MCF 10A (cell line): Measurements from ENCODE around the gene CRY1. TPM values are rescaled to one million over a fixed set of nuclear protein-coding genes. Genes with fewer than 3 reads are reported as not detected.

Experiments
- BruUV-seq: library from RNA; stranded (reverse); fragments of 400-500 nt; replicated peaks from 2 replicates; lab custom pipeline; 2021; lab: Mats Ljungman, UMichigan
- CTCF ChIA-PET: fragments of 300-600 bp; sonication (Branson Sonifier 250); formaldehyde crosslinking; extraction: SDS; loops from one replicate; lab custom pipeline; 2021; ENCODE audit warnings: antibody characterized with exemption, inconsistent platforms; lab: Yijun Ruan, JAX
- POLR2A ChIA-PET: fragments of 300-600, 350-650 bp; sonication (Branson Sonifier 250); formaldehyde crosslinking; extraction: SDS; loops from one replicate; lab custom pipeline; 2020; ENCODE audit warnings: antibody characterized with exemption, inconsistent platforms; lab: Yijun Ruan, JAX
- DNase-seq: peaks from one replicate; pipeline ENCODE4 v3.0.0-alpha.2; 2018; ENCODE audit not compliant: unreplicated experiment
- H3K27ac Mint-ChIP-seq: one replicate; pipeline ENCODE4 v1.8.0; 2022; ENCODE audit warnings: mild to moderate bottlenecking, low read depth, mixed read lengths; ENCODE audit not compliant: unreplicated experiment
- H3K27me3 Mint-ChIP-seq: one replicate; pipeline ENCODE4 v1.8.0; 2022; ENCODE audit warnings: mixed read lengths; ENCODE audit not compliant: insufficient read depth, unreplicated experiment
- H3K36me3 Mint-ChIP-seq: one replicate; pipeline ENCODE4 v1.8.0; 2022; ENCODE audit warnings: mild to moderate bottlenecking, moderate library complexity, mixed read lengths; ENCODE audit not compliant: insufficient read depth, unreplicated experiment
- H3K4me1 Mint-ChIP-seq: one replicate; pipeline ENCODE4 v1.8.0; 2022; ENCODE audit warnings: mixed read lengths; ENCODE audit not compliant: insufficient read depth, unreplicated experiment
- H3K4me3 Mint-ChIP-seq: one replicate; pipeline ENCODE4 v1.8.0; 2022; ENCODE audit warnings: mild to moderate bottlenecking, moderate library complexity, mixed read lengths; ENCODE audit not compliant: unreplicated experiment
- H3K9me3 Mint-ChIP-seq: one replicate; pipeline ENCODE4 v1.8.0; 2022; ENCODE audit warnings: mixed read lengths; ENCODE audit not compliant: unreplicated experiment
- CTCF ChIP-seq: fragments of 200-600 bp; IDR thresholded peaks from one replicate; pipeline ENCODE4 v1.8.0; 2022; ENCODE audit warnings: antibody characterized with exemption, mild to moderate bottlenecking; ENCODE audit not compliant: unreplicated experiment
- intact Hi-C: fragments of 100-400 bp; cut with micrococcal nuclease; formaldehyde crosslinking; loops from 2 replicates; pipeline ENCODE4 v1.14.1; 2022
- total RNA-seq: library from RNA; stranded (reverse); gene quantifications from 2 replicates; pipeline ENCODE4 v1.2.3, GENCODE V29; 2022

Gene CRY1
- total RNA-seq, 1 experiment from 2014 or later = 11.6 TPM

GRCh38 chr12:107135177-107135576 lies 41.8 kb upstream of the CRY1 start:
- CTCF ChIA-PET = interaction anchor here (0.6 to 17.8 kb wide), 8 partner anchors 34 to 1038 kb away, joined by 3 to 516 read pairs (median 3); no protein-coding TSS in a partner anchor
- Mint-ChIP-seq H3K9me3 (no peaks in the 10 kb centered on the region), H3K27me3 (no peaks in the 10 kb centered on the region), H3K4me3 (no peak overlapping the region), H3K27ac (no peak overlapping the region), H3K36me3 (no peaks in the 10 kb centered on the region), H3K4me1 (no peaks in the 10 kb centered on the region)
- POLR2A ChIA-PET = interaction anchor here (0.9 to 1.0 kb wide), 2 partner anchors 24 to 162 kb away, joined by 3 read pairs; no protein-coding TSS in a partner anchor
- intact Hi-C loops = loop anchor here (10.0 kb wide), 1 partner anchor 750 kb away; no protein-coding TSS in a partner anchor
- TF ChIP-seq CTCF = no peak
- no peak for DNase-seq
- BruUV-seq = no TSS peak

GRCh38 chr12:107134558-107134957 lies 41.2 kb upstream of the CRY1 start:
- TF ChIP-seq CTCF = no peak
- peak; percentile 13 for DNase-seq
- ChIA-PET CTCF (interaction anchor here (0.6 to 17.8 kb wide), 8 partner anchors 9 to 477 kb away, joined by 3 to 516 read pairs (median 24); no protein-coding TSS in a partner anchor), POLR2A (no interaction called here)
- no peaks in the 10 kb centered on the region for H3K27me3 Mint-ChIP-seq
- no TSS peak for BruUV-seq
- intact Hi-C loops = loop anchor here (5.0 to 10.0 kb wide), 2 partner anchors 183 to 750 kb away; a partner anchor contains a TSS
- no peak overlapping the region for H3K4me3 Mint-ChIP-seq
- H3K9me3 Mint-ChIP-seq = no peaks in the 10 kb centered on the region
- H3K36me3 Mint-ChIP-seq = no peaks in the 10 kb centered on the region
- H3K27ac Mint-ChIP-seq = no peak overlapping the region
- no peaks in the 10 kb centered on the region for H3K4me1 Mint-ChIP-seq

GRCh38 chr12:107133462-107133861 lies 40.1 kb upstream of the CRY1 start:
- H3K27me3 Mint-ChIP-seq = no peaks in the 10 kb centered on the region
- ChIA-PET POLR2A (no interaction called here), CTCF (interaction anchor here (0.6 to 17.8 kb wide), 11 partner anchors 8 to 478 kb away, joined by 3 to 516 read pairs (median 6); no protein-coding TSS in a partner anchor)
- no peak for DNase-seq
- no peak for TF ChIP-seq CTCF
- no peak overlapping the region for H3K27ac Mint-ChIP-seq
- intact Hi-C loops = loop anchor here (5.0 to 10.0 kb wide), 2 partner anchors 184 to 751 kb away; a partner anchor contains a TSS
- H3K9me3 Mint-ChIP-seq = no peaks in the 10 kb centered on the region
- no peaks in the 10 kb centered on the region for H3K4me1 Mint-ChIP-seq
- BruUV-seq = no TSS peak
- no peak overlapping the region for H3K4me3 Mint-ChIP-seq
- no peaks in the 10 kb centered on the region for H3K36me3 Mint-ChIP-seq

GRCh38 chr12:107131832-107132616 lies 38.7 kb upstream of the CRY1 start:
- peak; percentile 72 for DNase-seq
- ChIA-PET POLR2A (interaction anchor here (0.6 to 1.6 kb wide), 5 partner anchors 271 to 480 kb away, joined by 3 to 5 read pairs (median 4); no protein-coding TSS in a partner anchor), CTCF (interaction anchor here (0.5 to 17.8 kb wide), 79 partner anchors 7 to 1388 kb away, joined by 3 to 516 read pairs (median 4); no protein-coding TSS in a partner anchor)
- BruUV-seq = no TSS peak
- intact Hi-C loops = loop anchor here (1.0 to 10.0 kb wide), 5 partner anchors 185 to 753 kb away; a partner anchor contains a TSS
- no peaks in the 10 kb centered on the region for H3K4me1 Mint-ChIP-seq
- peak; percentile 68 for TF ChIP-seq CTCF
- no peaks in the 10 kb centered on the region for H3K9me3 Mint-ChIP-seq
- H3K27ac Mint-ChIP-seq = no peak overlapping the region
- no peak overlapping the region for H3K4me3 Mint-ChIP-seq
- H3K36me3 Mint-ChIP-seq = no peaks in the 10 kb centered on the region
- H3K27me3 Mint-ChIP-seq = no peaks in the 10 kb centered on the region
